HuH-7 (cell line): ENCODE data around the gene RAB5A.
"Not testable (repeated sequence)": the region's sequence is repeated elsewhere in the genome, so short reads cannot be mapped to it uniquely, and the experiment has no call there.

Experiments
- DNase-seq: peaks from one replicate; pipeline ENCODE4 v3.0.0; 2011; ENCODE audit warnings: low spot score

RAB5A gene

DNA sequence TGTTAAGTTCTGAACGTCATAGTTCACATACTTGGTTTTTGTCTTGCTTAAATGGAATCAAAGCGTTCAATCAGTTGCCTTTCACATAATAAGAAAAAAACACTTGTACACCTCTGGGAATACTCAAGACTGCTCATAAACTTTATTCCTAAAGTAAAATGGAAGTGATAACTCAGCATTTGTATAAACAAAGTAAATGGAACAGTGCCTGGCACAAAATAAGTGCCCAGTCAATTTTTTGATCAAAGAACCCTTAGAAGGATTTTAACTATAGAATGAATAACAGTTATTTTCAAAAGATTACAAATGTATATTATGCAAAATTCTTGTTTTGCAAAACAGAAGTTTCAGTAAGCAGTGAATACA lies 1.3 kb downstream of the RAB5A start:
- DNase-seq, result no peak

- DNase-seq, result no peak
These were observed 3.4 kb downstream of the RAB5A start for GRCh38 chr3:19950316-19950715.

GRCh38 chr3:19954676-19955075 lies 7.8 kb downstream of the RAB5A start:
- no peak for DNase-seq

DNA sequence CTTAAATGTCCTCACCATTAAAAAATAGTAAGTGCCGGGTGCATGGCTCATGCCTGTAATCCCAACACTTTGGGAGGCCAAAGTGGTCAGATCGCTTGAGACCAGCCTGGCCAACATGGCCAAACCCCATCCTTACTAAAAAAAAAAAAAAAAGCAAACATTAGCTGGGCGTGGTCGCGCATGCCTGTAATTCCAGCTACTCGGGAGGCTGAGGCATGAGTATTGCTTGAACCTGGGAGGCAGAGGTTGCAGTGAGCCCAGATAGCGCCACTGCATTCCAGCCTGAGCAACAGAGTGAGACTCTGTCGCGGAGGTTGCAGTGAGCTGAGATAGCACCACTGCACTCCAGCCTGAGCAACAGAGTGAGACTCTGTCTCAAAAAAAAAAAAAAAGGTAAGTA lies 10.5 kb downstream of the RAB5A start:
- not testable (repeated sequence) for DNase-seq

DNA sequence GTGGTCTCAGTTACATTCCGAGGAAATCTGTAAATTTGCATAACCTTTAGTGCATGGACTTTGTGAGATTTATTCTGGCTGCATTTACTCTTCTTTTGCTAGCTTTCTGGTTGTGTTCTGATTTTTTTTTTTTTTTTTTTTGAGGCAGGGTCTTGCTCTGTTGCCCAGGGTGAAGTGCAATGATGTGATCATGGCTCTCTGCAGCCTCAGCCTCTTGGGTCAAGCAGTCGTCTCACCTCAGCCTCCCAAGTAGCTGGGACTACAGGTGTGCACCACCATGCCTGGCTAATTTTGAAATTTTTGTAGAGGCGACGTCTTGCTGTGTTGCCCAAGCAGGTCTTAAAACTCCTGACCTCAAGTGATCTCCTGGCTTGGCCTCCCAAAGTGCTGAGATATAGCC lies 12.6 kb downstream of the RAB5A start:
- DNase-seq, result no peak

DNA sequence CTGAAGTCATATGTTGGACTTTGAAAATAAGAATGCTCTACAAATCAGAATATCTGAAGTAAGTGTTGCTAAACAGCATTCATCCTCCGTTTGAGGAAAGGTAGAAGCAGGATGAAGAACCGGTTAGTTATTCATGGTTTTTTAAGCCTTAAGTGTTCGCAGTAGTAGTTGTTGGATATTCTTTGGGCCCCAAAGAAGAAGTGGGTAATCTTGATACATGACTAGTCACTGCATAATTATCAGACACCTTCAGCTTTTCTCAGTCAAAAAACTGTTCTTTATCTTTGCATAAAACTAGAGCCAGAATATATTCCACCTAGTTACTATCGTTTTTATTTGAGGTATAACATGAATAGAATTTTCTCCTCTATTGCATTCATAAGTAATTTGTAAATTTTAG lies 13.8 kb downstream of the RAB5A start:
- DNase-seq, result no peak

DNA sequence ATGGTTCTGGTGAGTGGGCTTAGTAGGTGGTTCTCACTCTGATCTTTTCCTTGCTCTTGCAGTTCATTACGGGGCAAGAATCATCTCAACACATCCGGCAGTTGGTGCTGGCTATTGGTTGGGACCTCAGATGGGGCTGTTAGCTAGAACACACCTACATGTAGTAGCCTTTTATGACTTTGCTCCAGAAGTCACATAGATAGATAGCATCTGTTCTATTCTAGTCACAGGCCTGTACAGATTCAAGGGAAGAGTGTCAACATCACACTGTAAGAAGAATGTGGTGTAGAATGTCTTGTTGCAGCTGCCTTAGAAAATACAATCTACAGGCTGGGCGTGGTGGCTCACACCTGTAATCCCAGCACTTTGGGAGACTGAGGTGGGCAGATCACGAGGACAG lies 15.1 kb downstream of the RAB5A start:
- no peak for DNase-seq

DNA sequence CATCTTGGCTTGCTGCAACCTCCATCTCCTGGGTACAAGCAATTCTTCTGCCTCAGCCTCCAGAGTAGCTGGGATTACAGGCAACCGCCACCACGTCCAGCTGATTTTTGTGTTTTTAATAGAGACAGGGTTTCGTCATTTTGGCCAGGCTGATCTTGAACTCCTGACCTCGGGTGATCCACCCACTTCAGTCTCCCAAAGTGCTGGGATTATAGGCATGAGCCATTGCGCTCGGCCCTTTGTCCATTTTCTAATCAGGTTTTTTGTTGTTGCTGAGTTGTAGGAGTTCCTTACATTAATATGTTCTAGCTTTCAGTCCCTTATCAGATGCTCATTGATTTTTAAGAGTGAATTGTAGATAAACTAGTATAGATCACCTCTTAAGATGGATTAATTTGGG lies 20.3 kb downstream of the RAB5A start:
- no peak for DNase-seq

DNA sequence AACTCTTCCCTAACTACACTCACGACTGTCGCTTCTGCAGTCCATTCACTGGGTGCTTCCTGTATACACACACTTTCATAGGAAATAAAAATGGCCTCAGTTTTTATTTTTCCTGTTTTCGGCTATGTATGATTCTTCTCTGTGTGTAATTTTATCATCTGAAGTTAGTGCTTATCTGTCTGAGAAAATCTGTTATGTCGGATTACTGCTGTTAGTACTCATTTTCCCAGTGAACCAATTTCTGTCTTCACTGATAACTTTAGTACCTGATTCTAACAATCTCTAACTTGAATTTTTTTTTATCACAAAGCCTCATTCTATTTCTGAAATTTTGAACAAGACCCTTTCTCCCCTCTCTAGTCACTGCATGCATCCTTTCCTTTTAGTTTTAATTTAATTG lies 20.9 kb downstream of the RAB5A start:
- DNase-seq, result no peak

GRCh38 chr3:19970327-19970726 lies 23.4 kb downstream of the RAB5A start:
- DNase-seq, result no peak

- no peak for DNase-seq
These were observed 25.2 kb downstream of the RAB5A start for GRCh38 chr3:19972054-19972453.

DNA sequence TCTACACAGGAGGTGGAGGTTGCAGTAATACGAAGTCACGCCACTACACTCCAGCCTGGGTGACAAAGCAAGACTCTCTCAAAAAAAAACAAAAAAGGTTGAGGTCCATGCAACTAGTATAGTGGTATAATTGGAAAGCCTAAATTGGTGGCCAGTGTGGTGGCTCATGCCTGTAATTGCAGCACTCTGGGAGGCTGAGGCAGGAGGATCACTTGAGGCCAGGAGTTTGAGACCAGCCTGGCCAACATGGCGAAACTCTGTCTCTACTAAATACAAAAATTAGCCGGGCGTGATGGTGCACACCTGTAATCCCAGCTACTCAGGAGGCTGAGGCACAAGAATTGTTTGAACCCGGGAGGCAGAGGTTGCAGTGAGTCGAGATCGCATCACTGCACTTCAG lies 42.0 kb downstream of the RAB5A start:
- not testable (repeated sequence) for DNase-seq

DNA sequence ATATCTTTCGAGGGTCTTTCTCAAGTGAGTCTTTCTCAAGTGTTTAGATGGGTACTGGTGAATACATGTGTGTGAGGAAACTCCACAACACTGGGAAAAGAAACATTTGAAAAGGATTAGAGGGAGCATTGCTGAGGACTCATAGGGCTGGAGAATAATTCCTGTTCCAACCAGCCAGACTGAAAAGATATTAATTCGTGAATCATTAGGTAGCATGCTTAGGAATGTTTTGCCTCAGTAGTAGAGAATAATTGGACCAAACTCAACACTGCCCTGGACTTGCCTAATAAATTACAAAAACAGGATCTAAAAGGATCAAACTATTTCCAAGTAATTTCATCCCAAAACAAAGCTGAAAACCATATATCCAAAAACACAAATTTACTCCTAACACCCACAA lies 47.9 kb downstream of the RAB5A start:
- no peak for DNase-seq

GRCh38 chr3:19997502-19997901 lies 50.6 kb downstream of the RAB5A start:
- no peak for DNase-seq

DNA sequence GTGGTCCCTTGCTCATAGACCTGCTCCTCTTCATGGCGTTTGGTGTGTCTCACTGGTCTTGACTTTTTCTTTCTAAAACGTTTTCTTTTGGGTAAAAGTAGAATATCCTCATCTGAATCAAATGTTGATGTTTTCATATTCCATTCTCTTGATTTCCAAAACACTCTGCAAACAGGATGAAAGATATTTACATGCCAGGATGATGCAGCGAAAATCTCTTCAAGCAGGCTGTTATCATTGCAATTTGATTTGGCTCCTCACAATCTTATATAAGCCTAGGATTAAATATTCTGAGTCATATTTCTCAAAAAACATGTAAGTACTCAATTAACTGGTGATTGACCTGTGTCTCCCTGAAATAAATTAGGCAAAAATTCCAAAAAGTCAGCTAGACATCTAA lies 55.0 kb downstream of the RAB5A start:
- no peak for DNase-seq

DNA sequence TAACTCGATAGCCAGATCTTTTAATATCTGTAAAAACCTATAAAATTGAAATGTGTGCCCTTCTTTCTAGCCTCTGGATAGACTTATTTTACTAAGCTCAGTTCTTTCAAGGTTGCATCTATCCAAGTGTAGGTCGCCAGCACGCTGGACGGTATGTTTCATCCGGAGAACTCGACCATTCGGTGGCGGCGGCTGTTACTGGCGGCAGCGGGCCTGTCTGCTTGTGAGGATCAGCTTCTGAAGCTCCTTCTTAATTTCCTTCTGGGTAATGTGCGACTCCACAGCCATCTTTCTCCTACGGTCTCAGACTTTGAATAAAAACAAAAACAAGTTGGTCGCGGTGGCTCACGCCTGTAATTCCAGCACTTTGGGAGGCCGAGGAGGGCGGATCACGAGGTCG lies 61.1 kb downstream of the RAB5A start:
- no peak for DNase-seq

DNA sequence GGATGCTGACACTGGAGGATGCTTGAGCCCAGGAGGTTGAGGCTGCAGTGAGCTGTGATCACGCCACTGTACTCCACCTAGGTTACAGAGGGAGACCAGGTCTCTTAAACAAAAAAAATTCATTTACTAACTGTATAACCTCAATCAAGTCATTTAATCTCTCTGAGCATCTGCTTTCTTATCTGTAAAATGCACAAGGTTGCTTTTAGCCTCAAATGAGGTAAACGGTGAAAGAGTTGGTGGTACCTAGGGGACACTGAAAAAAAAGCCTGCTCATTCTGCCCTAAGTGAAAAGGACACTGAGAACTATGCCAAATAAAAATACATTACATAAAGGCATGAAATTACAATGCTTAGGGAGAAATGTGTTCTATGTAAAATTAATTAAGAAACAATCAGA lies 61.7 kb downstream of the RAB5A start:
- DNase-seq, result no peak

- no peak for DNase-seq
These were observed 65.3 kb downstream of the RAB5A start, which contains the start of gene PP2D1 for GRCh38 chr3:20012164-20012563. Gene PP2D1, minus strand, starts transcription at chr3:20012264. Its CDS starts 192 bp downstream, at chr3:20012072.

GRCh38 chr3:20013396-20013795 lies 66.5 kb downstream of the RAB5A start:
- DNase-seq, result no peak

- no peak for DNase-seq
These were observed 68.6 kb downstream of the RAB5A start for GRCh38 chr3:20015525-20015924.

DNA sequence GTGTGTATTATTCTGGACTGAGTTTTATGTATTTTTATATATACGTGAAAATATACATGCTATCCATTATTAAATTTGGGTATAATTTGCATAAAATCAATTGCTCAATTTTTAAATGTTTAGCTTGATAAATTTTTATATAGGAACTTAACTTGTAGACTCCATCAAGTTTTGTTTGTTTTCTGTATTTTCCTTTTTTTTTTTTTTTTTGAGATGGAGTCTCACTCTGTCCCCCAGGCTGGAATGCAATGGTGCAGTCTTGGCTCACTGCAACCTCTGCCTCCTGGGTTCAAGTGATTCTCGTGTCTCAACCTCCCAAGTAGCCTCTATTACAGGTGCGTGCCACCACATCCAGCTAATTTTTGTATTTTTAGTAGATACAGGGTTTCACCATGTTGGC lies 69.2 kb downstream of the RAB5A start:
- DNase-seq, result not testable (repeated sequence)

GRCh38 chr3:20022954-20023622 lies 76.2 kb downstream of the RAB5A start:
- DNase-seq, result no peak

- DNase-seq, result no peak
These were observed 76.9 kb downstream of the RAB5A start for GRCh38 chr3:20023623-20024405.

DNA sequence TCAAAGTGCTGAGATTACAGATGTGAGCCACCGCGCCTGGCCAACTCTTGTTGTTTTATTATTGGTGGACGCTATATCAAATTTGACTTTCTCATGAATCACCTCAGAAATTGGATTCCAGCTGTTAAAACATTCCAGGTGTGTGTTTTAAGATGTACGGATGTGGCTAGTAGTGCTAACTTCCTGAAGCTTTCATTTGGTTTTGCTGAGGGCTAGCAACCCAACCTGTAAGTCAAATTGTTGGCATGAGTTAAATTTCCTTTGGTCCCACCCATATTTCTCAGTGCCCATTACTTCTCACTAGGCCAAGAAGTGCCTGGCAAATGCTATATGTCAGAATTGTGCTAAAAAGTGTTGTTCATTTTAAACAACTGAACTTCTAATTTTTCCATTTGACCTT lies 80.2 kb downstream of the RAB5A start:
- DNase-seq, result no peak
